ENCODE measurements around the gene TNPO3. TPM values are rescaled to one million over a fixed set of nuclear protein-coding genes. Genes with fewer than 3 reads are reported as not detected.

Gene TNPO3
- 10 to 100 TPM; 30.8 to 43.4 (median 34.4) TPM for total RNA-seq

GRCh38 chr7:129054438-129055293 is at the start of gene TNPO3:
Gene TNPO3, minus strand, starts transcription at chr7:129055111. Its CDS starts 341 bp downstream, at chr7:129054770.
- Histone ChIP-seq H3K9me3 (no peaks in the 10 kb centered on the region), H3K27me3 (no peaks in the 10 kb centered on the region), H3K4me1 (peaks cover 36% of the 10 kb centered on the region), H3K4me3 (peak within 1 kb of the TSS; percentile 91), H3K27ac (peak within 1 kb of the TSS; percentile 99), H3K36me3 (no peaks in the 10 kb centered on the region)
- peak; percentile 96 to 97 for DNase-seq (ENCODE audit: low spot score in 2 of 2)
- TF ChIP-seq POLR2AphosphoS5 (IDR thresholded peaks at IDR 0.05) (peak in 2 of 3 donors; percentile 19 to 59), POLR2A (IDR thresholded peaks at IDR 0.05) (peak; percentile 5 to 84), CTCF (IDR thresholded peaks at IDR 0.05) (no peak)
- WGBS = under 1% methylated on average over 58 of the region's 59 CpGs

- H3K9me3 ChIP-seq = no peaks in the 10 kb centered on the region
- no peaks in the 10 kb centered on the region for H3K36me3 ChIP-seq
- no peaks in the 10 kb centered on the region for H3K27me3 ChIP-seq
- no peak for TF ChIP-seq EP300 (IDR thresholded peaks at IDR 0.05)
- TF ChIP-seq POLR2A (IDR thresholded peaks at IDR 0.05) = no peak
- TF ChIP-seq POLR2AphosphoS5 (IDR thresholded peaks at IDR 0.05) = no peak
- no peak for TF ChIP-seq CTCF (IDR thresholded peaks at IDR 0.05)
- H3K4me1 ChIP-seq = peaks cover 5% of the 10 kb centered on the region
- DNase-seq (ENCODE audit: low spot score in 2 of 2) = no peak
- H3K27ac ChIP-seq = no peak overlapping the region
- 85% methylated on average over 4 of the region's 4 CpGs for WGBS
- no peak overlapping the region for H3K4me3 ChIP-seq
Observed at GRCh38 chr7:129103561-129104324, 48.8 kb upstream of the TNPO3 start.

GRCh38 chr7:129101746-129102145 is 46.8 kb upstream of the TNPO3 start:
- no peak overlapping the region for H3K4me3 ChIP-seq
- H3K27ac ChIP-seq = no peak overlapping the region
- no peak for DNase-seq (ENCODE audit: low spot score in 2 of 2)
- 60% methylated on average over 6 of the region's 6 CpGs for WGBS
- no peak for TF ChIP-seq POLR2AphosphoS5 (IDR thresholded peaks at IDR 0.05)
- no peak for TF ChIP-seq POLR2A (IDR thresholded peaks at IDR 0.05)
- TF ChIP-seq CTCF (IDR thresholded peaks at IDR 0.05) = no peak
- TF ChIP-seq EP300 (IDR thresholded peaks at IDR 0.05) = no peak
- H3K36me3 ChIP-seq = no peaks in the 10 kb centered on the region
- peaks cover 5% of the 10 kb centered on the region for H3K4me1 ChIP-seq
- H3K27me3 ChIP-seq = no peaks in the 10 kb centered on the region
- H3K9me3 ChIP-seq = no peaks in the 10 kb centered on the region

GRCh38 chr7:129100827-129101166 is 45.9 kb upstream of the TNPO3 start:
- Histone ChIP-seq H3K4me3 (no peak overlapping the region), H3K9me3 (no peaks in the 10 kb centered on the region), H3K27me3 (no peaks in the 10 kb centered on the region), H3K4me1 (peaks cover 5% of the 10 kb centered on the region), H3K36me3 (no peaks in the 10 kb centered on the region), H3K27ac (no peak overlapping the region)
- TF ChIP-seq POLR2AphosphoS5 (IDR thresholded peaks at IDR 0.05) = no peak
- no peak for TF ChIP-seq CTCF (IDR thresholded peaks at IDR 0.05)
- TF ChIP-seq POLR2A (IDR thresholded peaks at IDR 0.05) = no peak
- no peak for TF ChIP-seq EP300 (IDR thresholded peaks at IDR 0.05)
- no peak for DNase-seq (ENCODE audit: low spot score in 2 of 2)
- 68% methylated on average over 2 of the region's 2 CpGs for WGBS

Measured in suprapubic skin (tissue), 4 donors.